OCI-LY7 (cell line): Measurements from ENCODE around the gene SEC14L1. TPM values are rescaled to one million over a fixed set of nuclear protein-coding genes. Genes with fewer than 3 reads are reported as not detected.
"Not testable (repeated sequence)": the region's sequence is repeated elsewhere in the genome, so short reads cannot be mapped to it uniquely, and the experiment has no call there.

Experiments
- BruUV-seq: library from RNA; stranded (reverse); fragments of 400-500 nt; replicated peaks from 2 replicates; lab custom pipeline; 2021; lab: Mats Ljungman, UMichigan
- CTCF ChIA-PET: fragments of 300-600 bp; sonication (Branson Sonifier 250); formaldehyde crosslinking; loops from one replicate; lab custom pipeline; 2022; ENCODE audit warnings: antibody characterized with exemption; ENCODE audit not compliant: unreplicated experiment; lab: Charles Lee
- POLR2A ChIA-PET: fragments of 300-600 bp; sonication (Branson Sonifier 250); formaldehyde crosslinking; loops from one replicate; lab custom pipeline; 2022; ENCODE audit warnings: antibody characterized with exemption; lab: Charles Lee
- DNase-seq: peaks from one replicate; pipeline ENCODE4 v3.0.0-alpha.2; 2015; ENCODE audit warnings: low spot score
- H2AFZ ChIP-seq: fragments of 200-600 bp; sonication (generic), shearing (Covaris generic); 2 replicates; pipeline ENCODE4 v1.6.1; 2014; ENCODE audit warnings: mild to moderate bottlenecking, antibody characterized with exemption, low read length, moderate library complexity
- H3K27ac ChIP-seq: fragments of 200-600 bp; sonication (generic); 2 replicates; pipeline ENCODE4 v1.5.1; 2014; ENCODE audit warnings: mixed run types, low read depth, mild to moderate bottlenecking, moderate library complexity, low read length, inconsistent platforms; ENCODE audit not compliant: poor library complexity, severe bottlenecking
- H3K36me3 ChIP-seq: fragments of 200-600 bp; sonication (generic); 2 replicates; pipeline ENCODE4 v1.6.1; 2014; ENCODE audit warnings: mild to moderate bottlenecking, antibody characterized with exemption, low read length, moderate library complexity, mixed read lengths; ENCODE audit not compliant: insufficient read depth
- H3K4me1 ChIP-seq: fragments of 200-600 bp; sonication (generic); 2 replicates; pipeline ENCODE4 v1.5.1; 2014; ENCODE audit warnings: mild to moderate bottlenecking, low read length; ENCODE audit not compliant: insufficient read depth, poor library complexity, severe bottlenecking
- H3K4me2 ChIP-seq: fragments of 200-600 bp; sonication (generic); 2 replicates; pipeline ENCODE4 v1.6.1; 2014; ENCODE audit warnings: mild to moderate bottlenecking, low read length
- H3K4me3 ChIP-seq: fragments of 200-600 bp; sonication (generic); 2 replicates; pipeline ENCODE4 v1.5.1; 2014; ENCODE audit warnings: mild to moderate bottlenecking, low read depth, low read length; ENCODE audit not compliant: poor library complexity, severe bottlenecking
- H3K79me2 ChIP-seq: fragments of 200-600 bp; sonication (generic); 2 replicates; pipeline ENCODE4 v1.6.1; 2016; ENCODE audit warnings: low read depth, mild to moderate bottlenecking, low read length, moderate library complexity, mixed read lengths; ENCODE audit not compliant: insufficient read depth
- H3K9me2 ChIP-seq: fragments of 200-600 bp; sonication (generic); 2 replicates; pipeline ENCODE4 v1.6.1; 2016; ENCODE audit warnings: mild to moderate bottlenecking, low read length, mixed read lengths; ENCODE audit not compliant: insufficient read depth
- H3K9me3 ChIP-seq: fragments of 200-600 bp; sonication (generic); 2 replicates; pipeline ENCODE4 v1.6.1; 2014; ENCODE audit warnings: mild to moderate bottlenecking, mixed run types, low read length, mixed read lengths
- H4K20me1 ChIP-seq: fragments of 200-600 bp; sonication (generic); 2 replicates; pipeline ENCODE4 v1.6.1; 2014; ENCODE audit warnings: mild to moderate bottlenecking, antibody characterized with exemption, low read length, moderate library complexity, mixed read lengths; ENCODE audit not compliant: insufficient read depth
- CTCF ChIP-seq: fragments of 200-600 bp; sonication (generic); conservative IDR thresholded peaks from 2 replicates; pipeline ENCODE4 v1.5.1; 2014; ENCODE audit warnings: mild to moderate bottlenecking, antibody characterized with exemption, low read length, moderate library complexity, mixed read lengths
- EZH2phosphoT487 ChIP-seq: fragments of 200-600 bp; sonication (generic); IDR thresholded peaks from 2 replicates; pipeline ENCODE4 v1.6.1; 2018; ENCODE audit warnings: low read depth, borderline replicate concordance, mild to moderate bottlenecking, mixed run types, antibody characterized with exemption, low read length, moderate library complexity, mixed read lengths
- intact Hi-C: fragments of 100-400 bp; cut with micrococcal nuclease; formaldehyde crosslinking; loops from one replicate; pipeline ENCODE4 v1.10.0; 2022; ENCODE audit not compliant: unreplicated experiment
- total RNA-seq, 2 experiments: library from RNA; depleted of rRNA in 1 of 2; stranded (reverse); fragments of >200 nt in 1 of 2; shearing (Covaris generic) in 1 of 2; gene quantifications; 2 replicates each; pipeline ENCODE4 v1.2.3, GENCODE V29; 2014 to 2022

The SEC14L1 gene
- total RNA-seq, 2 experiments from 2014 or later: 137 to 227 TPM

DNA sequence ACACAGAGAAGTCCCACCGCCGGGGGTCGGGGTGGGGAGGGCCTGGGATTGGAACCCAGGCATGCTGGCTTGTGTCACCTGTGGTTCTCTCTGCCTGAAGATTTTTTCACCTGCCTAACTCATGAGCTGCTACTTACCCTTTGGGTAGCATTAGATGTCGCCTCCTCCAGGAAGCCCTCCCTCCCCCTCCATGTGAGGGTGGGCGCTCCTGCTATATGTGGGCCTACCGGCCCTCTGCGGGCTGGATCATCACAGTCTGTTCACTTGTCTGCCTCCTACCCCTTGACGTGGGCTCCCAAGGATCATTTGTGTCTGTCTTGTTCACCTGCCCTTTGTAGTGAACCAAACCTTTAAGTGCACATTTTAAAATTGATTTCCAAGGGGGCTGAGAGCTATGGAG is 106.8 kb downstream of the SEC14L1 start:
- peak overlapping the region; percentile 50; the same call in 1 of the 2 replicates for H2AFZ ChIP-seq
- TF ChIP-seq EZH2phosphoT487: no peak
- TF ChIP-seq CTCF: no peak
- ChIA-PET POLR2A (no interaction called here), CTCF (no interaction called here)
- intact Hi-C loops: loop anchor here (1.0 to 2.0 kb wide), 5 partner anchors 35 to 236 kb away; no protein-coding TSS in a partner anchor
- H3K9me3 ChIP-seq: no peaks in the 10 kb centered on the region
- no peak for DNase-seq
- H3K36me3 ChIP-seq: no peaks in the 10 kb centered on the region
- no peak overlapping the region for H3K27ac ChIP-seq
- H3K4me2 ChIP-seq: peak overlapping the region; percentile 76
- BruUV-seq: no TSS peak
- peaks cover 14% of the 10 kb centered on the region for H3K4me1 ChIP-seq
- H3K4me3 ChIP-seq: peak overlapping the region; percentile 61
- H3K9me2 ChIP-seq: no peaks in the 10 kb centered on the region
- H4K20me1 ChIP-seq: no peaks in the 10 kb centered on the region
- no peaks in the 10 kb centered on the region for H3K79me2 ChIP-seq

DNA sequence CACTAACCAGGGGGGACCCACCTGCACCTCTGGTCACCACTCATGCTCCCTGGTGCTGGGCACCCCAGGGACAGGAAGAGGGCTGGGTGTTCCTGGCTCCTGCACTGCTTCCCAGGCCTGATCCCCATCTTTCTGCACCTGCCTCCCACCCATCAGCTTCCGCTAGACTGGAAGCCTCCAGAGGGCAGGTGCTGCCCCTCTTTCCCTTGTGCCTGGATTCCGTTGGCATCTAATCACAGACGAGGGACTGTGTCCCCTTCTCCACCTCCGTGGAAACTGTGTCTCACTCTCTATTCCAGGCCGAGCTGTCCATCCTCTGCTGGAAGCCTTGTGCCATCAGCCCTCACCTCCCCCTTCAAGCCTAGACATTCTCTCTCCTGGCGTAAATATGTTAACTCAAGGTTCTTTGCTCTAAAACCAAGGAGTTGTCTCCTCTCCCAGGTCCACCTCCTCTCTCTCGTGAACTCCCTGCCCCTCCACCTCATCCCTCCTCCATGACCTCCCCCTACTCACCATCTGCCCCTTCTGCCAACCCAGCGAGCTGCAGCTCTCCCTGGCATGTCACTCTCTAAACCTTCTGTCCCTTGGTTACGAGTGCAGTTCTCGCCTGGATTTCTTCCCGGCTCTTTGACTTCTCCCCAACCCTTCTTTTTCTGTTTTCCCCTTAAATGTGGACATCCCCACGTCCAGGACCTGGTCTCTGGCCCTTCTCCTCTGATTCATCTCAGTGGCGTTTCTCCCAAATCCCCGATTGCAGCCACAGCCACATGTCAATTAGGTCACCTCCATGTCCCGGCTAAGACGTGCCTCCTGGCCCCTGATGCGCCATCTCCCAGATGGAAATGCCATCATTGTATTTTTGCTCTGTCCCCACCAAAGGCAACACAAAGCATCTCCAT is 107.7 kb downstream of the SEC14L1 start:
- Histone ChIP-seq H3K79me2 (no peaks in the 10 kb centered on the region), H3K36me3 (no peaks in the 10 kb centered on the region), H3K4me2 (no peak overlapping the region), H3K4me3 (no peak overlapping the region), H3K9me3 (no peaks in the 10 kb centered on the region), H2AFZ (no peak overlapping the region), H3K27ac (no peak overlapping the region), H3K4me1 (peaks cover 14% of the 10 kb centered on the region), H3K9me2 (no peaks in the 10 kb centered on the region), H4K20me1 (no peaks in the 10 kb centered on the region)
- intact Hi-C loops: no loop called here
- CTCF ChIA-PET: no interaction called here
- no peak for DNase-seq
- no TSS peak for BruUV-seq
- POLR2A ChIA-PET: no interaction called here
- TF ChIP-seq EZH2phosphoT487 (no peak), CTCF (no peak)

DNA sequence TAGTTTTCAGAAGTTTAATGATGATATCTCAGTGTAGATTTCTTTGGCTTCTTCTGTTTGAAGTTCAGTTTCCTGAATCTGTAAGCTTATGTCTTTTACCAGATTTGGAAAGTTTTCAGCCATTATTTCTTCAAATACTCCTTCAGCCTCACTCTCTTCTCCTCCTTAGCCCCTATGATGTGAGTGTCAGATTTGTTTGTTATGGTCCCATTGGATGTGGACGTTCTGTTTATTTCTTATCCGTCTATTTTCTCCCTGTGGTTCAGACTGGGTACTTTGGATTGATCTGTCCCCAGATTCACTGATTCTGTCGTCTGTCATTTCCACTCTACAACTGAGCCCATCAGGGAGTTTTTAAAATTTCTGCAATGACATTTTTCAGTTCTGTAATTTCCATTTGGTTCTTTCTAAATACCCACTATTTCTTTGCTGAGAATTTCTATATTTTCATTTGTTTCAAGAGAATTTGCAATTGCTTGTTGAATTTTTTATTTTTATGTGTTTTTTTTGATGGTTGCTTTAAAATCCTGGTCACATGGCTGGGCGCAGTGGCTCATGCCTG is 110.9 kb downstream of the SEC14L1 start:
- Histone ChIP-seq H2AFZ (no peak overlapping the region), H3K9me3 (no peaks in the 10 kb centered on the region), H3K4me3 (no peak overlapping the region), H3K4me2 (no peak overlapping the region), H3K9me2 (no peaks in the 10 kb centered on the region), H3K79me2 (no peaks in the 10 kb centered on the region), H4K20me1 (no peaks in the 10 kb centered on the region), H3K27ac (no peak overlapping the region), H3K36me3 (no peaks in the 10 kb centered on the region), H3K4me1 (peaks cover 11% of the 10 kb centered on the region)
- BruUV-seq: no TSS peak
- no peak for TF ChIP-seq EZH2phosphoT487
- no peak for TF ChIP-seq CTCF
- ChIA-PET POLR2A (no interaction called here), CTCF (no interaction called here)
- intact Hi-C loops: no loop called here
- DNase-seq: no peak

- H3K4me1 ChIP-seq, H3K4me3 ChIP-seq, H3K9me2 ChIP-seq, H3K79me2 ChIP-seq, H3K36me3 ChIP-seq, intact Hi-C loops, CTCF ChIA-PET, H3K27ac ChIP-seq, H3K9me3 ChIP-seq, BruUV-seq, H3K4me2 ChIP-seq, H2AFZ ChIP-seq, POLR2A ChIA-PET, H4K20me1 ChIP-seq, DNase-seq: not testable (repeated sequence)
Measured at GRCh38 chr17:77252306-77252705, 111.5 kb downstream of the SEC14L1 start.
